Measurements from ENCODE around the gene OR8J3. TPM values are rescaled to one million over a fixed set of nuclear protein-coding genes. Genes with fewer than 3 reads are reported as not detected.
"Not testable (repeated sequence)": the region's sequence is repeated elsewhere in the genome, so short reads cannot be mapped to it uniquely, and the experiment has no call there.

OR8J3 gene
- not detected in 2 replicates for total RNA-seq (2014; rRNA removed)
- not detected for polyA plus RNA-seq (2012)

GRCh38 chr11:56140151-56140661 is at the start of gene OR8J3:
TSS of gene OR8J3 (minus strand) at chr11:56140201. CDS start at chr11:56137718, 2,483 bp downstream.
- no peak for DNase-seq (ENCODE audit: low read depth)

GRCh38 chr11:56188602-56189001 is 48.6 kb upstream of the OR8J3 start:
- no peak for DNase-seq (ENCODE audit: low read depth)

- no peak for DNase-seq (ENCODE audit: low read depth)
Measured at GRCh38 chr11:56183459-56183858, 43.5 kb upstream of the OR8J3 start.

- no peak for DNase-seq (ENCODE audit: low read depth)
Measured at GRCh38 chr11:56176318-56176717, 36.3 kb upstream of the OR8J3 start, which contains the start of gene OR5J2. TSS of gene OR5J2 (plus strand) at chr11:56176618. CDS start at chr11:56176618, 0 bp downstream.

- no peak for DNase-seq (ENCODE audit: low read depth)
Measured at GRCh38 chr11:56172256-56172830, 32.3 kb upstream of the OR8J3 start.

- DNase-seq (ENCODE audit: low read depth), result no peak
Measured at GRCh38 chr11:56163804-56164203, 23.8 kb upstream of the OR8J3 start.

GRCh38 chr11:56160217-56160616 is 20.2 kb upstream of the OR8J3 start, which contains the start of gene OR8K5:
TSS of gene OR8K5 (minus strand) at chr11:56160317. CDS start at chr11:56160317, 0 bp downstream.
- DNase-seq (ENCODE audit: low read depth), result no peak

- no peak for DNase-seq (ENCODE audit: low read depth)
Measured at GRCh38 chr11:56152333-56152732, 12.3 kb upstream of the OR8J3 start.

GRCh38 chr11:56151376-56151775 is 11.4 kb upstream of the OR8J3 start:
- no peak for DNase-seq (ENCODE audit: low read depth)

- not testable (repeated sequence) for DNase-seq (ENCODE audit: low read depth)
Measured at GRCh38 chr11:56143681-56144080, 3.7 kb upstream of the OR8J3 start.

- DNase-seq (ENCODE audit: low read depth), result no peak
Measured at GRCh38 chr11:56122073-56122472, 17.9 kb downstream of the OR8J3 start, which contains the start of gene OR8H3. TSS of gene OR8H3 (plus strand) at chr11:56122373. CDS start at chr11:56122373, 0 bp downstream.

GRCh38 chr11:56103210-56103737 is 36.7 kb downstream of the OR8J3 start, which contains the start of gene OR8H2:
TSS of gene OR8H2 (plus strand) at chr11:56103687. CDS start at chr11:56105043, 1,356 bp downstream.
- no peak for DNase-seq (ENCODE audit: low read depth)

- no peak for DNase-seq (ENCODE audit: low read depth)
Measured at GRCh38 chr11:56093008-56093407, 47.0 kb downstream of the OR8J3 start, which contains the start of gene OR8I2. TSS of gene OR8I2 (plus strand) at chr11:56093308. CDS start at chr11:56093308, 0 bp downstream.

GRCh38 chr11:56089697-56090096 is 50.3 kb downstream of the OR8J3 start:
- DNase-seq (ENCODE audit: low read depth), result no peak

Other genes starting within 250 kb of the OR8J3 start
- gene OR5W2, start 225.6 kb downstream of the OR8J3 start, total RNA-seq (2014; rRNA removed), result not detected in 2 replicates
- not detected in 2 replicates for gene OR5I1, start 203.8 kb downstream of the OR8J3 start, total RNA-seq (2014; rRNA removed)
- gene OR10AG1, start 170.3 kb downstream of the OR8J3 start, total RNA-seq (2014; rRNA removed), result not detected in 2 replicates
- not detected in 2 replicates for gene OR5F1, start 145.6 kb downstream of the OR8J3 start, total RNA-seq (2014; rRNA removed)
- gene OR5AS1, start 112.5 kb downstream of the OR8J3 start, total RNA-seq (2014; rRNA removed), result not detected in 2 replicates
- gene OR8I2, start 46.9 kb downstream of the OR8J3 start, total RNA-seq (2014; rRNA removed), result not detected in 2 replicates
- not detected in 2 replicates for gene OR8H2, start 36.5 kb downstream of the OR8J3 start, total RNA-seq (2014; rRNA removed)
- gene OR8H3, start 17.8 kb downstream of the OR8J3 start, total RNA-seq (2014; rRNA removed), result not detected in 2 replicates
- gene OR8K5, start 20.1 kb upstream of the OR8J3 start, total RNA-seq (2014; rRNA removed), result not detected in 2 replicates
- gene OR5J2, start 36.4 kb upstream of the OR8J3 start, total RNA-seq (2014; rRNA removed), result not detected in 2 replicates
- not detected in 2 replicates for gene OR5T2, start 94.1 kb upstream of the OR8J3 start, total RNA-seq (2014; rRNA removed)
- not detected in 2 replicates for gene OR5T3, start 112.1 kb upstream of the OR8J3 start, total RNA-seq (2014; rRNA removed)
- gene OR5T1, start 134.0 kb upstream of the OR8J3 start, total RNA-seq (2014; rRNA removed), result not detected in 2 replicates
- gene OR8H1, start 152.1 kb upstream of the OR8J3 start, total RNA-seq (2014; rRNA removed), result not detected in 2 replicates
- not detected in 2 replicates for gene OR8K3, start 174.9 kb upstream of the OR8J3 start, total RNA-seq (2014; rRNA removed)
- gene OR8K1, start 205.8 kb upstream of the OR8J3 start, total RNA-seq (2014; rRNA removed), result not detected in 2 replicates
- not detected in 2 replicates for gene OR8J1, start 214.1 kb upstream of the OR8J3 start, total RNA-seq (2014; rRNA removed)
- gene OR8U1, start 235.4 kb upstream of the OR8J3 start, total RNA-seq (2014; rRNA removed), result not detected in 2 replicates

Measured in LHCN-M2 (cell line).